K562 (cell line): ENCODE data around the gene RBBP4. TPM values are rescaled to one million over a fixed set of nuclear protein-coding genes. Genes with fewer than 3 reads are reported as not detected.
A peak's percentile ranks its signal among the peaks of the same experiment; 100 is the strongest.

Experiments used
- BRCA1 ChIP-seq, 2 experiments: fragments of 450-650 bp in 1 of 2; sonication (generic) in 1 of 2; formaldehyde crosslinking in 1 of 2; IDR thresholded peaks; 2 replicates each; pipeline versions ENCODE4 v1.5.0 to v1.6.1; 2017 to 2020; ENCODE audit warnings: mild to moderate bottlenecking in 1 of 2, missing genetic modification reagents in 1 of 2
- CEBPB ChIP-seq: fragments of 450-650 bp; IDR thresholded peaks from 2 replicates; pipeline ENCODE4 v1.6.1; 2016; ENCODE audit warnings: missing genetic modification characterization, missing compliant biosample characterization
- CHD1 ChIP-seq: fragments of 200-600 bp; sonication (generic); IDR thresholded peaks from one replicate; pipeline ENCODE4 v1.6.1; 2012; ENCODE audit warnings: mild to moderate bottlenecking, moderate library complexity, low read length, inconsistent platforms
- ELF1 ChIP-seq: fragments of 200-800 bp; sonication (Bioruptor generic); IDR thresholded peaks from 2 replicates; pipeline ENCODE4 v1.6.1; 2016; ENCODE audit warnings: missing genetic modification characterization, missing compliant biosample characterization
- ESRRA ChIP-seq: fragments of 450-650 bp; IDR thresholded peaks from 2 replicates; pipeline ENCODE4 v1.6.1; 2014; ENCODE audit warnings: low read depth, mild to moderate bottlenecking, moderate library complexity, borderline replicate concordance
- HDAC1 ChIP-seq, 2 experiments: fragments of 450-650 bp; IDR thresholded peaks; 2 replicates each; pipeline ENCODE4 v1.6.1; 2016 to 2017; ENCODE audit warnings: inconsistent platforms in 1 of 2, mild to moderate bottlenecking in 1 of 2, moderate library complexity in 1 of 2
- HNRNPUL1 ChIP-seq: fragments of 200-400 bp; formaldehyde crosslinking; IDR thresholded peaks from 2 replicates; pipeline ENCODE4 v1.6.1; 2017; ENCODE audit warnings: low read length
- MCM5 ChIP-seq: fragments of 450-650 bp; IDR thresholded peaks from 2 replicates; pipeline ENCODE4 v1.6.1; 2016; ENCODE audit warnings: low read depth
- NFATC3 ChIP-seq: fragments of 450-650 bp; IDR thresholded peaks from 2 replicates; pipeline ENCODE4 v1.6.1; 2017; ENCODE audit warnings: mild to moderate bottlenecking
- NRF1 ChIP-seq, 2 experiments: fragments of 450-650 bp; IDR thresholded peaks in 1 of 2; conservative IDR thresholded peaks in 1 of 2; 2 replicates each; pipeline ENCODE4 v1.6.1; 2014; ENCODE audit warnings: mild to moderate bottlenecking in 2 of 2
- PHB ChIP-seq: fragments of 250-450 bp; sonication (Bioruptor Pico); IDR thresholded peaks from 2 replicates; pipeline ENCODE4 v1.5.0; 2021
- PHF21A ChIP-seq: fragments of 450-650 bp; IDR thresholded peaks from 2 replicates; pipeline ENCODE4 v1.6.1; 2017; ENCODE audit warnings: low read depth, borderline replicate concordance
- POU5F1 ChIP-seq: fragments of 150-350 bp; IDR thresholded peaks from 2 replicates; pipeline ENCODE4 v1.6.1; 2014; ENCODE audit warnings: borderline replicate concordance, low read length, low read depth, mild to moderate bottlenecking; ENCODE audit not compliant: partially characterized antibody
- RBM17 ChIP-seq: fragments of 200-400 bp; formaldehyde crosslinking; IDR thresholded peaks from 2 replicates; pipeline ENCODE4 v1.6.1; 2017; ENCODE audit warnings: low read depth, mild to moderate bottlenecking, low read length, borderline replicate concordance
- RFX7 ChIP-seq: fragments of 250-450 bp; sonication (Bioruptor Pico); IDR thresholded peaks from 2 replicates; pipeline ENCODE4 v1.5.1; 2021; ENCODE audit warnings: mild to moderate bottlenecking
- SIN3B ChIP-seq: fragments of 450-650 bp; IDR thresholded peaks from 2 replicates; pipeline ENCODE4 v1.6.1; 2017; ENCODE audit warnings: low read depth, mild to moderate bottlenecking, moderate library complexity
- TAF15 ChIP-seq: fragments of 200-400 bp; formaldehyde crosslinking; IDR thresholded peaks from 2 replicates; pipeline ENCODE4 v1.6.1; 2017; ENCODE audit warnings: mild to moderate bottlenecking, low read depth, low read length, moderate library complexity
- TEAD2 ChIP-seq: fragments of 450-650 bp; IDR thresholded peaks from 2 replicates; pipeline ENCODE4 v1.6.1; 2016; ENCODE audit warnings: missing genetic modification characterization, control low read depth, missing compliant biosample characterization
- ZNF165 ChIP-seq: fragments of 250-450 bp; sonication (Bioruptor Pico); IDR thresholded peaks from 2 replicates; pipeline ENCODE4 v1.4.0; 2020; ENCODE audit warnings: borderline replicate concordance
- ZNF224 ChIP-seq: sonication (generic); formaldehyde crosslinking; IDR thresholded peaks from 2 replicates; pipeline ENCODE4 v1.8.0; 2022; ENCODE audit warnings: mild to moderate bottlenecking, missing genetic modification reagents
- ZNF263 ChIP-seq: sonication (generic); formaldehyde crosslinking; IDR thresholded peaks from 2 replicates; pipeline ENCODE4 v1.8.0; 2022; ENCODE audit warnings: mild to moderate bottlenecking, missing genetic modification reagents, borderline replicate concordance
- ZNF324 ChIP-seq: fragments of 250-450 bp; sonication (Bioruptor Pico); IDR thresholded peaks from 2 replicates; pipeline ENCODE4 v1.4.0; 2020; ENCODE audit warnings: mild to moderate bottlenecking
- ZNF584 ChIP-seq: fragments of 200-800 bp; sonication (Bioruptor generic); IDR thresholded peaks from 2 replicates; pipeline ENCODE4 v1.6.1; 2016; ENCODE audit warnings: low read depth, mild to moderate bottlenecking, missing genetic modification characterization, missing compliant biosample characterization
- ZNF764 ChIP-seq: fragments of 250-450 bp; sonication (Bioruptor Pico); IDR thresholded peaks from 2 replicates; pipeline ENCODE4 v1.4.0; 2020; ENCODE audit warnings: low read depth, mild to moderate bottlenecking, moderate library complexity
- polyA plus RNA-seq, 8 experiments: library from polyadenylated mRNA; depleted of rRNA in 4 of 8; stranded (reverse) in 5 of 8; unstranded in 3 of 8; fragments of >200 nt; fragmentation: Nextera tagmentation in 2 of 8; fragmentation: Illumina TruSeq in 1 of 8; extraction: Ambion mirVana in 2 of 8; extraction: Trizol in 1 of 8; gene quantifications; 2 replicates each; pipeline versions ENCODE4 v1.2.1 to v1.2.3, GENCODE V29; 2011 to 2014; ENCODE audit warnings: inconsistent platforms in 1 of 8, missing spikeins in 1 of 8
- total RNA-seq, 7 experiments: library from RNA; depleted of rRNA in 6 of 7; stranded (reverse); fragments of >200 nt in 6 of 7; fragmentation: Illumina TruSeq in 2 of 7; extraction: Trizol in 2 of 7; gene quantifications; 2 replicates each; pipeline versions ENCODE4 v1.2.1 to v1.2.3, GENCODE V29; 2011 to 2021; ENCODE audit warnings: low replicate concordance in 1 of 7
- TF ChIP-seq, protein P1 (sequence below): sonication (generic); formaldehyde crosslinking; IDR thresholded peaks from 2 replicates; pipeline ENCODE4 v1.8.0; 2022; ENCODE audit warnings: missing genetic modification reagents, mild to moderate bottlenecking, moderate library complexity, borderline replicate concordance
- TF ChIP-seq, protein P2 (sequence below): fragments of 450-650 bp; IDR thresholded peaks from 2 replicates; pipeline ENCODE4 v1.6.1; 2018; ENCODE audit not compliant: partially characterized antibody

The RBBP4 gene
- total and polyA plus RNA-seq, 9 of the 15 experiments (the other 6 are each of a cell fraction or from before 2014, with no cell fraction given): 185 to 409 (median 259) TPM

DNA sequence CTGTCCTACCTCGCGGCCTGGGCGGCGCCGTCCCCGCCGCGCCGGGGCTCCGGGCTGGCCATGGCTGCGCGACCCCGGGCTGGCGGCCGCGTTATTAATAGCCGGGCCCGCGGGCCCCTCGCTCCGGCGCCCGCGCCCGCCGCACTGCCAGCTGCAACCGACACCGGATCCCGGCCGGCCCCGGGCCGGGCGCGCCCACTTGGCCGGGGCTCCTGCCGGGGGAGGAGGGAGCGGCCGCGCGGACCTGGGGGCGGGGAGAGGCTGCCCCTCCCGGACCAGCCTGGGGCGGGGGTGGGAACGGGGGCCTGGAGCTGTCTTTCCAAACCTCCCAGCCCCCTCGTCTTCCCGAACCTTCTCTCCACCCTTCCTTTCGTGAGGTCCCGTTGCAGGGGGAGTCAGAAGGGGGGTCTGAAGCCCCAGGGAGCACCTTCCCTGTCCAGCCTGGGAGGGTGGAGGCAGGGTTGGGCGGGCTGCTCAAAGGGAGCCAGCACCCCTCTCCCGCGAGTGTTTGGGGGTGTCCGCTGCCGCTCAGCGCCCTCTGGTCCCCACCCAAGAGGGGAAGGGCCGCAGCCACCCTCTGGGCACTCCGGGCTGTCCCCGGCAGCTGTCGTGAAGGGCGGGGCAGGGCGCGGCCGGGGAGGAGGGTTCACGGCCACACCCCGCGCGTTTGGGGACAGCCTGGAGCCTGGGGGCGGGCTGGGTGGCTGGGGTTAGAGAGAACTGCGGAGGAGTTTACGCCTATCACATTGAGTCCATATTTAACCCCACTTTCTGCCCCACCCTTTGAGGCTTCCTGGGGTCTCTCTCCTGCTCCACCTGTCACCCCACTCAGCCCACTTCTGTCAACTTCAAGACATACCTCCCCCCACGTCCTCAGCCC lies 51.8 kb downstream of the RBBP4 start, which contains the start of gene SYNC (continued):
- TF ChIP-seq POU5F1 (no peak), HNRNPUL1 (no peak), PHF21A (no peak), ESRRA (no peak), SIN3B (peak; percentile 48; the same call in 1 of the 2 replicates), HDAC1 (IDR thresholded peaks at IDR 0.05) (peak in 1 of 2 experiments; percentile 74; a peak in 2 of 4 replicates), TAF15 (no peak), PHB (CRISPR knock-in tag) (0 out of 2 replicates have a peak, but pooled peaks have one; percentile 25), RFX7 (no peak), MCM5 (no peak), TEAD2 (tag) (no peak), ZNF324 (CRISPR knock-in tag) (no peak), ZNF224 (CRISPR knock-in tag) (no peak), ZNF764 (CRISPR knock-in tag) (no peak), ELF1 (tag) (no peak), NFATC3 (no peak), ZNF584 (CRISPR knock-in tag) (no peak), CEBPB (no peak), NRF1 (conservative IDR thresholded peaks at IDR 0.05 in 1 of 2, IDR thresholded peaks at IDR 0.05 in 1 of 2) (peak; percentile 44 to 52), CHD1 (no peak), RBM17 (no peak), ZNF263 (CRISPR knock-in tag) (peak; percentile 93), BRCA1 (IDR thresholded peaks at IDR 0.05) (no peak), BRCA1 (CRISPR knock-in tag; IDR thresholded peaks at IDR 0.05) (no peak), ZNF165 (CRISPR knock-in tag) (no peak)
- TF ChIP-seq, protein P1, sequence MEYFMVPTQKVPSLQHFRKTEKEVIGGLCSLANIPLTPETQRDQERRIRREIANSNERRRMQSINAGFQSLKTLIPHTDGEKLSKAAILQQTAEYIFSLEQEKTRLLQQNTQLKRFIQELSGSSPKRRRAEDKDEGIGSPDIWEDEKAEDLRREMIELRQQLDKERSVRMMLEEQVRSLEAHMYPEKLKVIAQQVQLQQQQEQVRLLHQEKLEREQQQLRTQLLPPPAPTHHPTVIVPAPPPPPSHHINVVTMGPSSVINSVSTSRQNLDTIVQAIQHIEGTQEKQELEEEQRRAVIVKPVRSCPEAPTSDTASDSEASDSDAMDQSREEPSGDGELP (CRISPR knock-in tag): peak; percentile 95
- TF ChIP-seq, protein P2, sequence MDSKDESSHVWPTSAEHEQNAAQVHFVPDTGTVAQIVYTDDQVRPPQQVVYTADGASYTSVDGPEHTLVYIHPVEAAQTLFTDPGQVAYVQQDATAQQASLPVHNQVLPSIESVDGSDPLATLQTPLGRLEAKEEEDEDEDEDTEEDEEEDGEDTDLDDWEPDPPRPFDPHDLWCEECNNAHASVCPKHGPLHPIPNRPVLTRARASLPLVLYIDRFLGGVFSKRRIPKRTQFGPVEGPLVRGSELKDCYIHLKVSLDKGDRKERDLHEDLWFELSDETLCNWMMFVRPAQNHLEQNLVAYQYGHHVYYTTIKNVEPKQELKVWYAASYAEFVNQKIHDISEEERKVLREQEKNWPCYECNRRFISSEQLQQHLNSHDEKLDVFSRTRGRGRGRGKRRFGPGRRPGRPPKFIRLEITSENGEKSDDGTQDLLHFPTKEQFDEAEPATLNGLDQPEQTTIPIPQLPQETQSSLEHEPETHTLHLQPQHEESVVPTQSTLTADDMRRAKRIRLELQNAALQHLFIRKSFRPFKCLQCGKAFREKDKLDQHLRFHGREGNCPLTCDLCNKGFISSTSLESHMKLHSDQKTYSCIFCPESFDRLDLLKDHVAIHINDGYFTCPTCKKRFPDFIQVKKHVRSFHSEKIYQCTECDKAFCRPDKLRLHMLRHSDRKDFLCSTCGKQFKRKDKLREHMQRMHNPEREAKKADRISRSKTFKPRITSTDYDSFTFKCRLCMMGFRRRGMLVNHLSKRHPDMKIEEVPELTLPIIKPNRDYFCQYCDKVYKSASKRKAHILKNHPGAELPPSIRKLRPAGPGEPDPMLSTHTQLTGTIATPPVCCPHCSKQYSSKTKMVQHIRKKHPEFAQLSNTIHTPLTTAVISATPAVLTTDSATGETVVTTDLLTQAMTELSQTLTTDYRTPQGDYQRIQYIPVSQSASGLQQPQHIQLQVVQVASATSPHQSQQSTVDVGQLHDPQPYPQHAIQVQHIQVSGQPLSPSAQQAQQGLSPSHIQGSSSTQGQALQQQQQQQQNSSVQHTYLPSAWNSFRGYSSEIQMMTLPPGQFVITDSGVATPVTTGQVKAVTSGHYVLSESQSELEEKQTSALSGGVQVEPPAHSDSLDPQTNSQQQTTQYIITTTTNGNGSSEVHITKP: peak; percentile 75
